COLO829 (cell line): ENCODE data around the gene PAFAH2.
"Not testable (repeated sequence)": the region's sequence is repeated elsewhere in the genome, so short reads cannot be mapped to it uniquely, and the experiment has no call there.

Experiments used
- DNase-seq: peaks from one replicate; pipeline ENCODE4 v3.0.0; 2012; ENCODE audit warnings: low spot score

Gene PAFAH2

DNA sequence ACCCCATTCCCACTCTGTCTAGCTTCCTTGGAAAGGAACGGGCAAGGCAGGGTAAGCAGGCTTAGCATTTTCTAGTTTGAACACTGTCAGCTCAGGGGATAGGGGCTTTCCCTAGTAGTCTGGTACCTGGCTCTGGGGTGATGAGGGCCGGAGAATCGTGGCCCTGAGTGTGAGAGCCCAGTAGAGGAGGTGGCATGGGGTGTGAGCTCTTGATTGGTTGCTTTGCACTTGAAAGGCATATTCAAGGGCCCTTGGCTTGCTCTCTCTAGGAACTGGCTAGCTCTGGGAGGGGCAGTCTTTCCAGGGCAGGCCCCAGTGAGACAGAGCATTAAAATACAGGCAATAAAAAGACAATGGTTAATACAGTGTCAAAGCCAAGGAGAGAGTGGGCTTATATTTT lies 13.0 kb upstream of the PAFAH2 start:
- no peak for DNase-seq

DNA sequence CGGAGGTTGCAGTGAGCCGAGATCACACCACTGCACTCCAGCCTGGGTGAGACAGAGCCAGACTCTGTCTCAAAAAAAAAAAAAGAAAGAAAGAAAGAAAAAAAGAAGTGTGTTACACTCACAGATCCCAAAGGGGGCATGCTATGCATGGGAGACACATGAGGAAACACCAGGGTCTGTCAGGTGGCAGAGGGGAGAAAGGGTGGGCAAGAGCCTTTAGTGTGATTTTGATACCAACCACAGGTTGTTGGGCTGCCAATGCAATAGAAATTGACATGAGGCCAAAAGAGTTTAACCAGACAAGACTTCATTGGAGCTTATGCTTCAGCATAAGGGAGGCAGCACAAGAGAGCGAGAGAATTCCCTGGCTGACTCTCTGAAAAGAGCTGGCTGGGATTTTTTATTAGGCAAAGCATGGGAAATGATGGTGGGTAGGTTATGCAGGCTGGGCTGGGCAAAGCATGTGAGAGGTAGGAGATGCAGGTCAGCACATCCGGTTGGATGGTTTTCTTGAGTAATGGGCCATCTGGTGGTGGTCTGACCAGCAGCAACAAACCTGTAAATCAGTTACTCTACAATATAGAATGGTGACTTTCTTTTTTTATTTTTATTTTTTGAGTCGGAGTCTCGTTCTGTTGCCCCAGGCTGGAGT lies 12.1 kb upstream of the PAFAH2 start:
- DNase-seq, result no peak

DNA sequence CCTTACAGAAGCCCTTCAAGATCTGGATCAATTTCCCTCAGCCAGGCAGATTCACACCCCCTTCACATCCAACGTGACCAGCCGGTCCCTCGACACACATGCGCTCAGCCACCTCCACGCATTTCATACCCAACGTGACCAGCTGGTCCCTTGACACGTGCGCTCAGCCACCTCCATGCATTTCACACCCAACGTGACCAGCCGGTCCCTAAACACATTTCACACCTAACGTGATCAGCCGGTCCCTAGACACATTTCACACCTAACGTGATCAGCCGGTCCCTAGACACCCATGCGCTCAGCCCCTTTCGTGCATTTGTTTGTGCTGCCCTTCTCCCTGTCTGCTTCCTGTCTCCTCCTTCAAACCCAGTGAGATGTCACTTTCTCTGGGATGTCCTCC lies 8.8 kb upstream of the PAFAH2 start:
- DNase-seq, result no peak

DNA sequence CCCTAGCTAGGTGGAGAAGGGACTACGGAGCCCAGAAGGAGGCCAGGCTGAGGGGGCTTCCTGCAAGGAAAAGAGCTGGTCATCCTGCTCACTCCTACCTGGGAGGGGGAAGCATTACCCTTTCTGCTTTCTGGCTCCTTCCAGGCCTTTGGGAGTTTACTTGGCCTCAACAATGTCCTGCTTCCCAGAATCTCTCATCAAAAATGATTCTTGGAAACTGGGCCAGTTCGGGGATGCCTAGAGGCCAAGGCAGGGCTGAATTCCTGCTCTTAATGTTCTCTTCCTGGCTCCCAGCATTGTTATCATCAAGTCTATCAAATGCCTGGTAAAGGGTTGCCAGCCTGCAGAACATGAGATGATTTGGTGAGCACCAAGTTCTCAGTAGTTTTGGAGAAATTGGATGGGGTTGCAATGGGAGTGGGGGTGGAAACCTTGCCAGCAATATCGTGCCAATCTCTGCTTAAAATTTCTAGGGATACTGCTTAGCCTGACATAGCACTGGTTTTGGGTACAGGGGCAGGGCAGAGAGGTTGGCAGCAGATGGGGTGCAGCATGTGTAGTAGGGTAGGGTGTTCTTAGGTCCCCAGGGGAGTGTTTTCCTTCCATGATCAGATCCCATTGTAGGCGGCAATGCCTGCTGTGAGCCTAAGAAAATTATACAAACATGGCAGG lies 7.7 kb upstream of the PAFAH2 start:
- DNase-seq, result no peak

DNA sequence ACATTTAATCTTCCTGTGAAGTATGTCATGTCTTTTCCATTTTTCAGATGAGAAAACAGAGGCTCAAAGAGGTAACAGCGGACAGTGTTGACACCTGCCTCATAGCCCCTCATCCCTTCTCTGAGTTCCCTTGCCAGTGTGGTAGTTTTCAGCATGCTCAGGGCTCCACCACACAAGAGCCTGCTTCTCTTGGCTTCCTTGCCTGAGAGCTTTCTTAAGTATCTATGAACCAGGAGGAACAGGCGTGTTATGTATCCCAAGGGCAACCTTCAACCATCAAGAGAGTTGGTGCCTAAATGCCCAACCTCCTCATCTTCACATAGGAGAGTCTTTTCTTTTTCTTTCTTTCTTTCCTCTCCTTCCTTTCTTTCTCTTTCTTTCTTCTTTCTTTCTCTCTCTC lies 5.9 kb upstream of the PAFAH2 start:
- no peak for DNase-seq

DNA sequence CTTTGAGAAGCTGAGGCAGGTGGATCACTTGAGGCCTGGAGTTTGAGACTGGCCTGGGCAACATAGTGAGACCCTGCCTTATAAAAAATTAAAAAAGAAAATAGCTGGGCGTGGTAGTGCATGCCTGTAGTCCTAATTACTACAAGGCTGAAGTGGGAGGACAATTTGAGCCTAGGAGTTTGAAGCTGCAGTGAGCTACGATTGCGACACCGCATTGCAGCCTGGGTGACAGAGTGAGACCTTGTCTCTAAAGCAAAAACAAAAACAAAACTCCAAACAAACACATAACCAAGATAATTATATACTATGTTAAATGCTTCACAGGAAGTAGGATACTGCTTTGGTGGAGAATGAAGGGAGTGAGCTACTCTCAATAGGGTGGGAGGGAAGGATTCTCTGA lies 5.4 kb upstream of the PAFAH2 start:
- DNase-seq, result no peak

DNA sequence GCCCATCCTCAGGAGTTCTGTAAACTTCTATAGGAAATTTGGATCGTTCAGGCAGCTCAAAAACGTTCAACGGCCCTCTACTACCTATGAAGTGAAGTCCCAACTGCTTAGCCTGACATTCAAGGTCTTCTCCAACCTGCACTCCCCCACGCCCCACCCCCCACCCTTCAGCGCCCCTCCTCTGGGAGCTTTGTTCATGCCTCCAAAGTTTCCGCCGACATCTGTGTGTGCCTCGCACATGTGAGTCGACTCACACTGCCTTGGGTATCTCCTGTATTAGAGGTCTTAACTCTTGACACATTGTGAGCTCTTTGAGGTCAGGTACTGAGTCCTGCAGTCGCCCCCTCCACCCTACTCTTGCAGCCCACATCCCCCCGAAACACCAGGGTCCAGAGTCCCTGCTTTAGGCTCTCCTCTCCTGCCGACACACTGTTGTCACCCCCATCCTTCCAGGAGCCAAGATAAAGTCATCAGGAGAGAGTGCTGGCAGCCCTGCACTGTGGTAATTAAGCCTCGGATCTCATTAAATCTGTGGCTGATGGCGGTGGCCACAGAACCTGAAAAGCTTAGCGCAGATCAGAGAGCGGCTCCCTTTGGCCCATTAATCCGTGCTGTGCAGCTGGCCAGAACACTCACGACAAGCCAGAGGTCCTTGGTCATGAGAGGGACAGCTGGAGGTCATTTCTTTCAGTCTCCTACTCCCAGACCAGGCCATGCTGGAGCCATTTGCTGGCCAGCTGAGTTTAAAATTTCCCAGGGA lies 1.4 kb upstream of the PAFAH2 start:
- no peak for DNase-seq

DNA sequence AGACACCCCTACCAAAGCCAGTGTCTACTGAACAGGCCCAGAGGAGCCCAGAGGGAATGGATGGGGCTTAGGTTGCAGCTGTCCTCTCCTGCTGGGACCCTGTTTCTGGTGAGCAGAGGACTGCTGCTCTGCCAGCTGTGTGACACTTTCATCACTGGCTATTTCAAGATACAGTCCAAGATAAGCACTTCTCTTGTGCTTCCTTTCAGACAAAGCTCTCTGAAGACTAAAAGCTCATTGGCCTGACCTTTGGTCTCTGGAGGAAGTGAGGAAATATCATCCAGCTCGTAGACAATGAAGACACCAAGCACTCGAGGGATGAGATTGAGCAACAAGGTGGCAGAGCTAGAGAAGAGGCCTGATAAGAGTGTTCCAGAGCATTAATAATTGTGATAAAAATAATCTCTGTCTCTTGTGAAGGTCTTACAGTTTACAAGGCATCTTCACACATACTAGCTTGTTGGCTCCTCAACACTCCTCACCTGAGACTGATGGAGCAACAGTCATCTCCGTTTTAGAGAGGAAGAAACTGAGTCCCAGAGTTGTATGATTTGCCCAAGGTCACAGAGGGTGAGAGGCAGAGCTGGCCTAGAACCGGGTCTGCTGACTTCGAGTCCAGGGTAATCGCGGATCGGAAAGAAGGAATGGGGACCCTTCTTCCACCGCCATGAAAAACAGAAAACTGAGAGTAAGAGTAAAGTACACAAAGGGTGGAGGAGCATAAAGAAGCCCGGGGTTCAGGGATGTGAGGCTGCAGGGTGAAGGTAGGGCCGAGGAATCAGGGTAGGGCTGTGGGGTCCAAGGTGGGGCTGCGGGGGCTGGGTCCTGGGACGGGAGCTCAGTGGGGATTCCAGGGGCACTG lies 666 bp downstream of the PAFAH2 start:
- no peak for DNase-seq

DNA sequence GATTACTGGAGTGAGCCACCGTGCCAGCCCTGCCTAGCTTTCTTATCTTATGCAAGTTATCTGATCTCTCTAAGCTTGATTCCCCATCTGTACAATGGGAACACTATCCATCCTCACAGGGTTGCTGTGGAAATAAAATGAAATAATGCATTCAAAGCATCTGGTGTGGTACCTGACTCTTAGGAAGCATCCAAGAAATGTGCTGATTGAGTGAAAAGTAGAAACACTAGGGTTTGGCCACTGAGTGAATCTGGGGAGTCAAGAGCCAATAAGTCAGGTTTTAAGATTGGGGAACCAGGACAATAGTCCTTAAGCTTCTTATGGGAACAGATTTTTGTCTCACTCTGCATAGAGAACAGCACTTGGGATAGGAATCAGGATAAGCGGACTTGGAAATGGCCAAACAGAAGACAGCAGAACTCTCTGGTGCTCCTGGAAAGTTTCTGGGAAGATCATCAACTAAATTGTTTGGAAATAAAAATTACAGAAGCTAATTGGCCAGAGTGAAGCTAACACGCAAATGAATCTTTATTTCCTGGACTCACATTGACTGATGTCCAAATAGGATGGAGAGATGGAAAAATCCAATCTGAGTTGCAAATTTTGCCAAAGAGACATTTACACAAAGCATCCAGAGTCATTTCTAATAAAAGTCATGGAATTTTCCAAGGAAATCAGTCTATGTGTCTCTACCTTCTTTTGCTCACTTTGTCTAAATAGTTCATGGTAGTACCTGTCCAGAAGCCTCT lies 3.3 kb downstream of the PAFAH2 start:
- DNase-seq, result no peak

DNA sequence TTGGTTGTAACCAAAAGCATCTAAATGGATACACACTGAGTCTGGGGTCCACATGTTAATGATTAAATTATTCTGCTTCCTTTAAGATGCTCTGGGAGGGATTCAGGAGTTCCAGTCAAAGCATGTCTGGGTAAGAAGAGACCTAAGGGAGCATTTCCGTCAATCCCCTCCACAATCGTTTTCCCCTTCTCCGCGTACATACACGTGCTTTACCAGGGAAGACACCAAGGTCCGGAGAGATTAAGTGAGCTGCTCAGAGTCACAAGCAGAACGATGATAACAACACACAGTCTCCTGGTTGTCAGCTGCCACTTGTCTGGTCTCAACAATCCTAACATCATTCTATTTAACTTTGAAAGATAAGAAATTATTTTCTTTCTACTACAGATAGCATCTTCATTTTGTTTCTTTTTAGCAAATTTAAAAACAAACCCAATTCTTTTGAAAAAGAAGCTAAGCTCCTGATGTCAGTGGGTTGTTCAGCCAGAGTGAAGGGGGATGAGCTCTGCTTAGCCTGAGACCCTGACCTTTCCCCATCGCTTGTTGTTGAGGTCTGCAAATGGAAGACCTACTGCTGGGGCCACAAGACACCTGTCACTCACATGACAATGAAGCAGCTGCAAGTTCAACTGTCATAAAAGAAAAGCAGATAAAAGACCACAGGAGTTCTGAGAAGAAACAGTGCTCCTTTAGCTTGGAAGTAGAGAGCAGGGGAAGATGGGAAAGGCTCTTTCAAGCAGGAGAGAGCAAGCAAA lies 4.5 kb downstream of the PAFAH2 start:
- no peak for DNase-seq

DNA sequence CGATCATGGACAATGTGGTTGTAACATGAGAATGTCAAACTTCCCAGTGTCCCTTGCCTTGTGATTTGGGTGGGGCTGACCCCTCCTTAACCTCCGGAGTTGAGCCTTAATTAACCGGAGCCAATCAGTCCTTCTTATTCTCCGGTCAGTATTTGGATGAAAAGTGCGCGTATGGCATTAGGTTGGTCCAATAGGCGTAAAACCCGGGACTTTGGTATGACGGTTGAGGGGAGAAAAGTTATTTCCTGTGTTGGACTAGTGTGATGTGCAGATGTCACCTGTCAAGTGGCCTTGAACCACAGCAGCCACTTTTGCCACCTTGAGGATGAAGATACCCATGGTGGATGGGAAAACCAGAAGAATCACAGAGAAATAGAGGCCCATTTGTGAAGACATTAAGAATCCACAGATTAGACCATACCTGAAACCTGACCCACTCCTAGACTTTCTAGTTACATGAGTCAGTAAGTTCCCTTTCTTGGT lies 5.1 kb downstream of the PAFAH2 start:
- DNase-seq, result no peak

DNA sequence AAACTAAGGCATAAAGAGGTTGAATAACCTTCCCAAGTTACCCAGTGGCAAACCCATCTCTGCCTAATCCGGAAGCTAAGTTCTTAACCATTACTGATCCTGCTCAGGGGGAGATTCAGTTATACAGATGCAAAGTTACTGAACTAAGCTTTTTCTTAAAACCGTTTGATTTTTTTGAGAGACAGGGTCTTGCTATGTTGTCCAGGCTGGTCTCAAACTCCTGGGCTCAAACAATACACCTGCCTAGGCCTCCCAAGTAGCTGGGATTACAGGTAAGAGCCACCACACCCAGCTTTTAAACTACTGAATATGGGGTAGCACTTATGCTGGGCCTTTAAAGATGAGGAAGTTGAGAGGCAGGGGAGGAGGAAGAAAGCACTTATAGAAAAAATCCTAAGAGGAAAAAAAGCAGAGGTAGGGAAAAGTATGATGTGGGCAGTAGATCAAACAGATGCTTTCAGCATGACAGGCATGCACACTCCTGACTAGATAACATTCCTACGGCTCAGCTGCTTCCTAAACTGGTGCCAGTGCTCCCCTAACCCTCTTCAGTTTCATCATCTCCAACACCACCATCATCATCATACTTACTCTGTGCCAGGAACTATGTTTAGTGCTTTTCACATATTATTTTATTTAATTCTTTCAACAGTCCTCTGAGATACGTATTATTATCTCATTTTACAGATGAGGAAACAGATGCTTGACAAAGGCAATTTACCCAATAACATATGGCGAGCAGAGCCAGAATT lies 5.8 kb downstream of the PAFAH2 start:
- DNase-seq, result no peak

DNA sequence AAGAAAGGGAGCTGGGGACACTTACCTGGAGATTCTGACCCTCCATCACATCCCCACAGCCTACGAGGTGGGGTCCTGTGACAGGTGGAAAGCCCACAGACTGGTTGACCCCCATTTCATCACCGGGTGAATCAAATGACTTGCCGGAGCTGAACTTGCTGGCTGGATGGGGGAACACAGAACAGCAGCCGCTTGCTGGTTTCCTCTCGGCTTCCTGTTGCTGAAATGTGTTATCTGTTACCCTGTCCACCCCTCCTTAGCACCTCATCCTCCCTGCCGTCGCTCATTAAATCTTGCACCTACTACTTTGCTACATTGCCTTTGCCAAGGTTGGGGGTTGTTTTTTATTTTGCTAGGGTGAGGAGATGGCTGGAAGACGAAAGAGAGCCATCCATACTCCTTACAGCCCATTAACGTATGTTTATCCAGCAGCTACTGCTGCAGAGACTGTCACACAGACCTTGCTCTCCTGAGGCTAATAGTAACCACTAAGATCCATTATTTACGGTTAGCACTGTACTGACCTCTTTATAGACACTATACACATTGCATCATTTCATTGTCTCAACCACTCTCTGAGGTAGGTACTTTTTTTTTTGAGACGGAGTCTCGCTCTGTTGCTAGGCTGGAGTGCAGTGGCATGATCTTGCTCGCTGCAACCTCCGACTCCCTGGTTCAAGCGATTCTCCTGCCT lies 7.0 kb downstream of the PAFAH2 start:
- no peak for DNase-seq

DNA sequence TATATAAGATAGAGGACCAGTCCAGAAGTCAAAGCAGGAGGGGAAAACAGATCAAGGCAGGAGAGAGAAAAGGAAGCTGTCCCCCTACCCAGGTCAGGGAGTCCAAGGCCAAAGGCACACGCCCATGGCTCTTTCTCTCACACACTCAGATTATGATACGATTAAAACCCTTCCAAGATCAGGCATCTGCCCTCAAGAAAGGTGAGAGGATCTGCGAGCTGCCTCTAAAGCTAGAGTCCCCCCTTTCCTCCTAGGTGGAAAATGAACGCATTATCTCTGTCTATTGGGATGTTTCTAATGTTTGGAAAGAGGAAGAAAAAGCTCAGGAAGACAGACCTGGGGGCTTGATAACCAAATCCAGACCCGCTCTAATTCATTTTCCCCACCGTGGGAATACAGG lies 7.6 kb downstream of the PAFAH2 start:
- no peak for DNase-seq

DNA sequence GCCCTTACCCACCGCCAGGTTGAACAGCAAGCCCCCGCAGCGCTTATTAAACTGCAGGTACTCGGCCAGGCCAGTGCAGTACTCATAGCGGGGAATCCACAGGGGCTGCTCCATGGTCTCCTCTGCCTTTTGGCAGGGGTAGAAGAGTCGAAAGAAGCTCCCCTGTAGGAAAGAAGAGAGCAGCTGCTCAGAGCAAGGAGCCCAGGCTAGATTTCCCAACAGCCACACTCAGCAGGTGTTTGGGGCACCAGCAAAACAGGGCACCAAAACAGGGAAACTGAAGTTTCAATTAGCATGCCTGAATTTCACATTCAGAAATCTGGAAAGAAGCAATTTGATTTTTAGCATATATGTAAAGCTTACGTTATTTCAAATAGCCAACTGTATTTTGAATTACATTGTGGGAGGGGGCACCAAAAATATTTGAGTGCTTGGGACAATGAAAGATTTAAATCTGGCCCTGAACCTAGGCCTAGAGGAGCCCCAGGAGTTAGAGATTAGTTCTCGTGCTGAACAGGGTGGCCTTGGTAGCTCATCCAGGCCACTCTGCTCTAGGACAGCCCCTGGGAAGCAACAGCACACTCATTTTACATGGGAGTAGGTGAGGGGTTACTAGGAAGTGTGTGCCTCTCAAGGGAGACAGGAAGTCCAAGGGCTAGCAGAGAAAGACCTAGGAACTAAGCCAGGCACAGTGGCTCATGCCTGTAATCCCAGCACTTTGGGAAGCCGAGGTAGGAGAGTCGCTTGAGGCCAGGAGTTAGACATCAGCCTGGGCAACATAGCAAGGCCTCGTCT lies 8.2 kb downstream of the PAFAH2 start:
- no peak for DNase-seq

DNA sequence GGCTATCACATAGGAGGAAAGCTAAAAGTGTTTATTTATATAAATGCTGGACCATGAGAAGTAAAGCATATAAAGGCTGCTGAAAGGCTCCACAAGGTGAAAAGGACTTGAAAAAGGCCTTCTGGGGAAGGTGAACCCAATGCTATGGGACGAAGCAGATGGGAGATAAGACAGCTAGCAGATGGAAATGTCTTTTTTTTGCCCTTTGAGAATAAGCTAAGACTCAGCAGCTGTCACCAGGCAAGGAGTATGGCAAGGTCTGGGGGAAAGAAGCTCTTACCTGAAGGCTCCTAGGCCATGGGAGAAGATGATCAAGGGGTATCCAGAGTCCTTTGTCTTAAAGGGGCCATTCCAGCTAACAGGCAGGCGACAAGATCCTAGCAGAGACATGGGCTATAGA lies 9.9 kb downstream of the PAFAH2 start:
- no peak for DNase-seq

DNA sequence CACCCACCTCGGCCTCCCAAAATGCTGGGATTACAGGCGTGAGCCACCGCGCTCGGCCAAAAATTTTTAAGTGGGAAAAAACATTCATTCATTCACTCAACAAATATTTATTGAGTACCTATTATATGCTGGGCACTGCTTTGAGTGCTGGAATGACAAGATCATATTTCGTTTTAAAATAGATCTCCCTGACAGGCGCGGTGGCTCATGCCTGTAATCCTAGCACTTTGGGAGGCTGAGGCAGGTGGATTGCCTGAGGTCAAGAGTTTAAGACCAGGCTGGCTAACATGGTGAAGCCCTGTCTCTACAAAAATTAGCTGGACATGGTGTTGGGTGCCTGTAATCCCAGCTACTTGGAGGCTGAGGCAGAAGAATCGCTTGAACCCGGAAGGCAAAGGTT lies 11.1 kb downstream of the PAFAH2 start:
- DNase-seq, result not testable (repeated sequence)

DNA sequence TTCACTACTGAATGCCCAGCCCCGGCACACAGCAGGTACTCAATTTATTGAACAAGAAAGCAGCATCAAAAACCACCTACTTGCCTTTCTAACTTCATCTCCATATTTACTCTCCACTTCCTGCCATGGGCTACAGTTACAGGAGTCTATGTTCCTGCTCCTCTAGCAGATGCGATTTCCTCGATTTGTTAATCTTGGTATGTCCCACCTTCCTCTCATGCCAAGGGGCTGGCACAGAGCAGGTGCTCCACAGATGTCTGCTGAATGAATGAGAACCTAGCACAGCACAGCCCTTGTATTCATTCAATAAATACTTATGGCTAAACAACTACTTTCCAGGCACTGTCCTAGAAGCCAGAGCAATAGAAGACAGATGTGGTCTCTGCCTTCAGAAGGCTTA lies 12.2 kb downstream of the PAFAH2 start:
- DNase-seq, result no peak

DNA sequence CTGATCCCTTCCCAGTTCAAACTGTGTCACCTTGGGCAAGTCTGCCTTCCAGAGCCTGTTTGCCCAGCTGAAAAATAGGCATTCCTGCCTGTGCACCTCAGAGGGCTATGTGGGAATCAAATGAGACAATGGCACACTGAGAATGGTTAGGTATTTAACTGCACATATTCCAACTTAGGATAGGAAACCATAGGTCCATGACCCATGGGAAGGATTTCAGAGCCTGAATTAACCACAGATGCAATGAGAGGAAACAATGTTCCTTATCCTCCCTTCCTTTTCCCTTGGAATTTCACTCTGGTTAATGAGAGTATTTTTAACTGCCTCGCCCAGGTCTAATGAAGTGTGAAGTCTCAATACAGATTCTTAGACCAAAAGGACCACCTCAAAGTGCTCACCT lies 12.7 kb downstream of the PAFAH2 start:
- no peak for DNase-seq
